Thyroid gland (tissue), 4 donors: ENCODE measurements around the gene CPS1. TPM values are rescaled to one million over a fixed set of nuclear protein-coding genes. Genes with fewer than 3 reads are reported as not detected.

Experiments used
- DNase-seq, 2 donors: peaks; one replicate each; pipeline ENCODE4 v3.0.0-alpha.2; 2019
- H3K27ac ChIP-seq, 3 donors: fragments of 200-600 bp; sonication (generic); 1 replicate in 2 of 3; 2 replicates in 1 of 3; pipeline ENCODE4 v1.5.1; 2016 to 2019; ENCODE audit warnings: mild to moderate bottlenecking in 1 of 3, moderate library complexity in 1 of 3
- H3K27me3 ChIP-seq: fragments of 200-600 bp; sonication (generic); one replicate; pipeline ENCODE4 v1.5.1; 2019
- H3K36me3 ChIP-seq, 2 donors: fragments of 200-600 bp; sonication (generic); one replicate each; pipeline ENCODE4 v1.5.1; 2016 to 2019
- H3K4me1 ChIP-seq, 2 donors: fragments of 200-600 bp; sonication (generic); one replicate each; pipeline ENCODE4 v1.5.1; 2017 to 2019
- H3K4me3 ChIP-seq, 3 donors: fragments of 200-600 bp; sonication (generic); replicated peaks in 1 of 3; 1 replicate in 2 of 3; 2 replicates in 1 of 3; pipeline ENCODE4 v1.5.1; 2016; ENCODE audit warnings: mild to moderate bottlenecking in 1 of 3
- H3K9me3 ChIP-seq: fragments of 200-600 bp; sonication (generic); one replicate; pipeline ENCODE4 v1.5.1; 2017
- POLR2A ChIP-seq, 2 donors: fragments of 450-650 bp; IDR thresholded peaks; one replicate each; pipeline ENCODE4 v1.6.1; 2017; ENCODE audit warnings: antibody characterized with exemption in 2 of 2, mild to moderate bottlenecking in 2 of 2, moderate library complexity in 1 of 2
- WGBS, 2 donors: methylation state at CpG; one replicate each; pipeline ENCODE4 v1.1.5; 2017; 5-methylcytosine and 5-hydroxymethylcytosine counted together
- intact Hi-C: fragments of 100-400 bp; cut with DNase I; formaldehyde crosslinking; loops from one replicate; pipeline ENCODE4 v1.15.1; 2023
- total RNA-seq, 4 donors: library from RNA; depleted of rRNA; stranded (reverse); fragments of >200 nt; gene quantifications; one replicate each; pipeline ENCODE4 v1.2.3, GENCODE V29; 2016
- TF ChIP-seq, protein P1 (sequence below), 6 experiments: fragments of 200-600 bp in 3 of 6; fragments of 450-650 bp in 3 of 6; sonication (generic) in 3 of 6; IDR thresholded peaks; one replicate each; pipeline ENCODE4 v1.5.1; 2016 to 2019; ENCODE audit warnings: antibody characterized with exemption in 6 of 6, mild to moderate bottlenecking in 2 of 6, inconsistent platforms in 1 of 6, moderate library complexity in 1 of 6

CPS1 gene
- total RNA-seq, 4 donors from 2014 or later, result 3.9 to 14.9 (median 10.1) TPM

DNA sequence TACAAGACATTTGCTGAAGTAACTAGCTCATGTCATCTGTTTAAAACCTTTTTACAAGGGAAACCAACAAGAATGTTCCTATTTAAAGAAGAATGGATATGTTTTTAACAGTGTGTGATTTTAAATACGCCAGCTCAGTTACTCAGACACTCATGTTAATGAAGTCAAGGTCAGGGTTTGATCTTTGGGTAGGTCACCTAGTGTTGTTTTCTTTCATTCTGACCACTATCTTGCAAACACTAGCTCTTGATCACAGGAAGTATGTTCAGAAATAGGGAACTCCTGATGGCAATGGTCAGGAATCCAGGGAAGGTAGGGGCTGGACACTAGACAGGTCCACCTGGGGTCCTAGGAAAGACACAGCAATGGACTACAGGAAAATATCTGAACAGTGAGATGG lies 116.7 kb downstream of the CPS1 start:
- TF ChIP-seq, protein P1, sequence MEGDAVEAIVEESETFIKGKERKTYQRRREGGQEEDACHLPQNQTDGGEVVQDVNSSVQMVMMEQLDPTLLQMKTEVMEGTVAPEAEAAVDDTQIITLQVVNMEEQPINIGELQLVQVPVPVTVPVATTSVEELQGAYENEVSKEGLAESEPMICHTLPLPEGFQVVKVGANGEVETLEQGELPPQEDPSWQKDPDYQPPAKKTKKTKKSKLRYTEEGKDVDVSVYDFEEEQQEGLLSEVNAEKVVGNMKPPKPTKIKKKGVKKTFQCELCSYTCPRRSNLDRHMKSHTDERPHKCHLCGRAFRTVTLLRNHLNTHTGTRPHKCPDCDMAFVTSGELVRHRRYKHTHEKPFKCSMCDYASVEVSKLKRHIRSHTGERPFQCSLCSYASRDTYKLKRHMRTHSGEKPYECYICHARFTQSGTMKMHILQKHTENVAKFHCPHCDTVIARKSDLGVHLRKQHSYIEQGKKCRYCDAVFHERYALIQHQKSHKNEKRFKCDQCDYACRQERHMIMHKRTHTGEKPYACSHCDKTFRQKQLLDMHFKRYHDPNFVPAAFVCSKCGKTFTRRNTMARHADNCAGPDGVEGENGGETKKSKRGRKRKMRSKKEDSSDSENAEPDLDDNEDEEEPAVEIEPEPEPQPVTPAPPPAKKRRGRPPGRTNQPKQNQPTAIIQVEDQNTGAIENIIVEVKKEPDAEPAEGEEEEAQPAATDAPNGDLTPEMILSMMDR (IDR thresholded peaks at IDR 0.05), result no peak
- no peak for TF ChIP-seq POLR2A (IDR thresholded peaks at IDR 0.05)
- Histone ChIP-seq H3K27ac (no peak overlapping the region), H3K27me3 (no peaks in the 10 kb centered on the region), H3K4me1 (no peaks in the 10 kb centered on the region), H3K36me3 (no peaks in the 10 kb centered on the region), H3K9me3 (no peaks in the 10 kb centered on the region), H3K4me3 (no peak overlapping the region)
- WGBS, 2 donors, result 85 to 88% methylated on average over 1 of the region's 1 CpG
- no peak for DNase-seq
- intact Hi-C loops, result no loop called here

DNA sequence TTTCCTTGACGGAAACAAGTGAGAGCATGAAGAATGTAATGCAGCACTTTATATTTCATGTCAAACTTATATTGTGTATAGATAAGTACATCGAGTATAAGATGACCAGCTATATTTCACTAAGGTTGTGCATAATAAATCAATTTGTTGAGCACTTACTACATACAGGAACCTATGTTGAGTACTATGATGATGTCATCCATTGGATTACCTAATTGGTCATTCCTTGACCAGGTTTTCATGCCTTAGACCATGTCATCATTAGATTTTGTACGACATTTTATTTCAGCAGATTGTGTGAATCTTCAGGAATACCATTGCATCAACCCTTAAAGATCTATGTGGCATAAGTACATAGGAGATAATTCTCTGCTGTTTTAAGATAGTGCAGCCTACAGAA lies 119.7 kb downstream of the CPS1 start:
- H3K27me3 ChIP-seq, result no peaks in the 10 kb centered on the region
- no peak for DNase-seq
- H3K4me3 ChIP-seq, result no peak overlapping the region
- H3K36me3 ChIP-seq, result no peaks in the 10 kb centered on the region
- H3K9me3 ChIP-seq, result no peaks in the 10 kb centered on the region
- TF ChIP-seq POLR2A (IDR thresholded peaks at IDR 0.05), result no peak
- TF ChIP-seq, protein P1 (IDR thresholded peaks at IDR 0.05), result no peak
- no peak overlapping the region for H3K27ac ChIP-seq
- intact Hi-C loops, result no loop called here
- WGBS, 2 donors, result 96 to 97% methylated on average over 3 of the region's 3 CpGs
- H3K4me1 ChIP-seq, result no peaks in the 10 kb centered on the region

DNA sequence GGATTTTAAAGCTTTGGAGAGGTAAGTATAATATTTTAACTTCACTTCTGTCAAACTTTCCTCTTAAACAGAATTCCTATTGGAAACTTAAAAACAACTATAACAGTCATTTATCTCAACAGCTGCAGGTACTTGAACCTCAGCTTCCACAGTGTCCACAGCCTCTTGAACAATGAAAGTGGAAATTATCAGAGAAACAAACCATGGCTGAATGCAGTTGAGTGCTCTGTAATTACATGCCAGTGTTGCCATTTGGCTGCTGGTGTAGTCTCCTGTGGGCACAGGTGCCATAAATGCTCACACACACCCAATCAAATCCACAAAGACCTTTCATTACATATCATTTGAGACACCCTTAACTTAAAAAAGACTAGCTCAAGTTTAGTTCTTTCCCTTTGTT lies 125.1 kb downstream of the CPS1 start:
- Histone ChIP-seq H3K36me3 (no peaks in the 10 kb centered on the region), H3K27ac (no peak overlapping the region), H3K4me3 (no peak overlapping the region), H3K9me3 (no peaks in the 10 kb centered on the region), H3K27me3 (no peaks in the 10 kb centered on the region), H3K4me1 (no peaks in the 10 kb centered on the region)
- peak; percentile 1 to 2 for DNase-seq
- intact Hi-C loops, result no loop called here
- TF ChIP-seq POLR2A (IDR thresholded peaks at IDR 0.05), result no peak
- TF ChIP-seq, protein P1 (IDR thresholded peaks at IDR 0.05), result no peak

DNA sequence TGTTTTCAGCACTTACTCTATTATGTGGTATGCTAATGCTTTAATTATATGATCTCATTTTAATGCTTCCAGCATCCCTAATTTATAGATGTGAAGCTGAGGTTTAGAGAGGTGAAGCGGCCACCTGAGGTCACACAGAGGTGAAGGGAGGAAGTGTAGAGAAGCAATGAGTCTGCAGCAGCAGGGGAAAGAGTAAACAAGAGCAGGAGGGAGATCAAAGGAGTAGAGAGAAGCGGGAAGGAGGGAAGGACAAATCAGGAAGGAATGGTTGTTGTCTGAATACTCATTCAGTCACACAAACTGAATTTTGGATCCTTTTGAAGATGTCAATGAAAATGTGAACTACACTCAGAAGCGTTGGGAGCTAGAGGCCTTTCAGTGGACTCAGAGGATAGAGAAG lies 130.0 kb downstream of the CPS1 start:
- WGBS, 2 donors, result 79 to 87% methylated on average over 3 of the region's 3 CpGs
- TF ChIP-seq POLR2A (IDR thresholded peaks at IDR 0.05), result no peak
- Histone ChIP-seq H3K27ac (no peak overlapping the region), H3K4me1 (no peaks in the 10 kb centered on the region), H3K4me3 (no peak overlapping the region), H3K9me3 (no peaks in the 10 kb centered on the region), H3K36me3 (no peaks in the 10 kb centered on the region), H3K27me3 (no peaks in the 10 kb centered on the region)
- no peak for DNase-seq
- intact Hi-C loops, result no loop called here

DNA sequence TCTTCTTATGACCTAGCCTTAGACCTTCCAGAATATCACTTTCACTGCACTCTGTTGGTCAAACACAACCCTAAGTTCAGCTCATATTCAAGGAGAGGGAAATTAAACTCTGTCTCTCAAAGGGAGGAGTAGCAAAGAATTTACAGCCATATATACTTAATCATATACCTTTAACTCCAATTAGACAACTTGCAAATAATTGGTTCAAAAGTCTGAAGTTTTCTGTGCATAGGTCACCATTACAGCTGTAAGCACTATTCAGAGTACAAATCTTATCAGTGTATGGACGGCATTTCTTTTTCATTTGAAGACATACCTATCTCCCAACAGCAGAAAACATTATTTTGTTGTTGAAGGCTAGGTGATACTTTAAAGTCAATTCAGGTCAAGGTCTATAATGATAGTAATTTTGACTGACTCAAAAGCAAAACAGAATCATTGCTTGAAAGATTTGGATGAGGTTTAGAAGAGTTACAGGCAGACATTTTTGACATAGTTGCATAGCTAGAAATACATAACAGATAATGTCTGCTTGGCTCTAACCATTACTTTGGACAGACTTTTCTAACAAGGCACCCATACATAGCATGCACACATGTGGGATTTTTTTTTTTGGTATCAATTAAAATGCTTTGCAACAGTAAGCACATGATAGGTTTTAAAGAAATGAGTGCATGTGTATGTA lies 131.5 kb downstream of the CPS1 start:
- intact Hi-C loops, result no loop called here
- H3K9me3 ChIP-seq, result no peaks in the 10 kb centered on the region
- H3K4me3 ChIP-seq, result no peak overlapping the region
- TF ChIP-seq POLR2A (IDR thresholded peaks at IDR 0.05), result no peak
- TF ChIP-seq, protein P1 (IDR thresholded peaks at IDR 0.05), result no peak
- no peaks in the 10 kb centered on the region for H3K4me1 ChIP-seq
- 84 to 94% methylated on average over 1 of the region's 1 CpG for WGBS, 2 donors
- DNase-seq, result no peak
- H3K27me3 ChIP-seq, result no peaks in the 10 kb centered on the region
- no peak overlapping the region for H3K27ac ChIP-seq
- H3K36me3 ChIP-seq, result no peaks in the 10 kb centered on the region
